ENCODE data around the gene SEC16A. TPM values are rescaled to one million over a fixed set of nuclear protein-coding genes. Genes with fewer than 3 reads are reported as not detected.

SEC16A gene
- total RNA-seq, result 10 to 100 TPM; 42.2 to 47.9 TPM
- long read RNA-seq, donor 1, full-length matches to known transcripts, result 3 of 25 reads
- long read RNA-seq, donor 1, partial matches to known transcripts, result 7 of 25 reads
- long read RNA-seq, donor 1, other reads (novel, unspliced or antisense), result 15 of 25 reads
- long read RNA-seq, donor 2, partial matches to known transcripts, result 0 of 17 reads
- long read RNA-seq, donor 2, other reads (novel, unspliced or antisense), result 14 of 17 reads

- intact Hi-C loops (cut with DNase I), result no loop called here
- peak; percentile 100 for DNase-seq (ENCODE audit: low spot score)
Observed at GRCh38 chr9:136482793-136483588, at the start of gene SEC16A. SEC16A (minus strand) TSS chr9:136483040; CDS start chr9:136477615, 5,425 bp downstream.

- intact Hi-C loops (cut with DNase I), result no loop called here
- DNase-seq (ENCODE audit: low spot score), result no peak
Observed at GRCh38 chr9:136531904-136532798, 49.3 kb upstream of the SEC16A start.

- no peak for DNase-seq (ENCODE audit: low spot score)
- intact Hi-C loops (cut with DNase I), result no loop called here
Observed at GRCh38 chr9:136531186-136531903, 48.5 kb upstream of the SEC16A start.

GRCh38 chr9:136530461-136531089, 47.7 kb upstream of the SEC16A start:
- DNase-seq (ENCODE audit: low spot score), result no peak
- intact Hi-C loops (cut with DNase I), result no loop called here

- DNase-seq (ENCODE audit: low spot score), result no peak
- intact Hi-C loops (cut with DNase I), result no loop called here
Observed at GRCh38 chr9:136529516-136530460, 46.9 kb upstream of the SEC16A start.

- intact Hi-C loops (cut with DNase I), result no loop called here
Observed at GRCh38 chr9:136528716-136529341, 46.0 kb upstream of the SEC16A start.

GRCh38 chr9:136527721-136528710, 45.2 kb upstream of the SEC16A start:
- no peak for DNase-seq (ENCODE audit: low spot score)
- intact Hi-C loops (cut with DNase I), result no loop called here

More at GRCh38 chr9:136528716-136529341, 46.0 kb upstream of the SEC16A start:
- no peak for DNase-seq (ENCODE audit: low spot score)

- intact Hi-C loops (cut with DNase I), result no loop called here
- DNase-seq (ENCODE audit: low spot score), result no peak
Observed at GRCh38 chr9:136527131-136527530, 44.3 kb upstream of the SEC16A start.

GRCh38 chr9:136526625-136527066, 43.8 kb upstream of the SEC16A start:
- DNase-seq (ENCODE audit: low spot score), result no peak
- intact Hi-C loops (cut with DNase I), result no loop called here

- DNase-seq (ENCODE audit: low spot score), result no peak
- intact Hi-C loops (cut with DNase I), result no loop called here
Observed at GRCh38 chr9:136525841-136526499, 43.1 kb upstream of the SEC16A start.

- no peak for DNase-seq (ENCODE audit: low spot score)
- intact Hi-C loops (cut with DNase I), result no loop called here
Observed at GRCh38 chr9:136525207-136525606, 42.4 kb upstream of the SEC16A start.

- no peak for DNase-seq (ENCODE audit: low spot score)
- intact Hi-C loops (cut with DNase I), result loop anchor here in 1 of 2 donors (5.0 kb wide), 1 partner anchor 35 kb away; no protein-coding TSS in a partner anchor
Observed at GRCh38 chr9:136522314-136523237, 39.7 kb upstream of the SEC16A start.

GRCh38 chr9:136521537-136521936, 38.7 kb upstream of the SEC16A start:
- intact Hi-C loops (cut with DNase I), result loop anchor here in 1 of 2 donors (5.0 kb wide), 1 partner anchor 34 kb away; no protein-coding TSS in a partner anchor

GRCh38 chr9:136520053-136520540, 37.3 kb upstream of the SEC16A start:
- intact Hi-C loops (cut with DNase I), result loop anchor here in 1 of 2 donors (5.0 kb wide), 1 partner anchor 33 kb away; no protein-coding TSS in a partner anchor
- no peak for DNase-seq (ENCODE audit: low spot score)

More at GRCh38 chr9:136521537-136521936, 38.7 kb upstream of the SEC16A start:
- peak; percentile 92 for DNase-seq (ENCODE audit: low spot score)

Measured in posterior vena cava (tissue), 2 donors.